Left lung (tissue), 10 donors: ENCODE results near the gene CFD. TPM values are rescaled to one million over a fixed set of nuclear protein-coding genes. Genes with fewer than 3 reads are reported as not detected.

Experiments
- ATAC-seq: fragments of 200-7000 bp; cut with Tn5 transposase; one replicate; pipeline ENCODE4 v1.9.1; 2020; ENCODE audit warnings: moderate library complexity
- DNase-seq, 4 donors: peaks; one replicate each; pipeline ENCODE4 v3.0.0-alpha.2; 2013 to 2020
- H3K27ac ChIP-seq, 2 donors: fragments of 200-600 bp; sonication (generic) in 1 of 2; one replicate each; pipeline versions ENCODE4 v1.5.0 to v1.8.0; 2020 to 2021
- H3K27me3 ChIP-seq, 2 donors: fragments of 200-600 bp; sonication (generic) in 1 of 2; one replicate each; pipeline versions ENCODE4 v1.5.0 to v1.8.0; 2020 to 2021
- H3K36me3 ChIP-seq, 2 donors: fragments of 200-600 bp; sonication (generic) in 1 of 2; one replicate each; pipeline versions ENCODE4 v1.5.0 to v1.8.0; 2020 to 2021
- H3K4me1 ChIP-seq, 2 donors: fragments of 200-600 bp; one replicate each; pipeline ENCODE4 v1.8.0; 2021
- H3K4me3 ChIP-seq, 2 donors: fragments of 200-600 bp; sonication (generic) in 1 of 2; one replicate each; pipeline versions ENCODE4 v1.5.0 to v1.8.0; 2020 to 2021; ENCODE audit warnings: mild to moderate bottlenecking in 1 of 2
- H3K9me3 ChIP-seq, 2 donors: fragments of 200-600 bp; sonication (generic) in 1 of 2; one replicate each; pipeline versions ENCODE4 v1.5.0 to v1.8.0; 2020 to 2021
- CTCF ChIP-seq, 2 donors: fragments of 200-600 bp; sonication (generic) in 1 of 2; IDR thresholded peaks; one replicate each; pipeline versions ENCODE4 v1.5.0 to v1.8.0; 2021; ENCODE audit warnings: antibody characterized with exemption in 2 of 2
- intact Hi-C, 2 donors: fragments of 100-400 bp; cut with DNase I; formaldehyde crosslinking; loops; one replicate each; pipeline versions ENCODE4 v1.11.2 to v1.14.2; 2022
- polyA plus RNA-seq, 6 donors: library from polyadenylated mRNA; unstranded; fragments of 120-200 nt; gene quantifications; one replicate each; pipeline ENCODE4 v1.2.1, GENCODE V29; 2013; ENCODE audit not compliant: insufficient read length in 6 of 6
- total RNA-seq, 2 donors: library from RNA; stranded (reverse); fragmentation: NEBNext Ultra II Directional; extraction: Animal tissue kit (Norgen Biotek cat#: 25700); gene quantifications; one replicate each; pipeline ENCODE4 v1.2.1, GENCODE V29; 2021
- donor health status: DM: no; HTN: yes; CAD: no.
- donor health status: DM: no; HTN: no; CAD: no.

CFD gene
- total and polyA plus RNA-seq, 8 donors = 4.9 to 85.3 (median 10.5) TPM

GRCh38 chr19:825897-826644 lies 33.4 kb upstream of the CFD start:
- TF ChIP-seq CTCF (IDR thresholded peaks at IDR 0.05) = no peak
- no peaks in the 10 kb centered on the region for H3K36me3 ChIP-seq
- H3K4me1 ChIP-seq = peaks cover 3 to 78% of the 10 kb centered on the region in 2 donors
- H3K4me3 ChIP-seq = no peak overlapping the region
- no peak for ATAC-seq
- intact Hi-C loops = no loop called here
- H3K9me3 ChIP-seq = no peaks in the 10 kb centered on the region
- H3K27ac ChIP-seq = no peak overlapping the region
- H3K27me3 ChIP-seq = peaks cover 18 to 57% of the 10 kb centered on the region in 2 donors
- no peak for DNase-seq

GRCh38 chr19:827314-827709 lies 32.2 kb upstream of the CFD start:
- intact Hi-C loops = no loop called here

GRCh38 chr19:827710-828321 lies 31.6 kb upstream of the CFD start, which contains the start of gene AZU1:
Gene AZU1 (plus strand): TSS chr19:827837. CDS start chr19:827847, 10 bp downstream.
- TF ChIP-seq CTCF (IDR thresholded peaks at IDR 0.05) = no peak
- H3K9me3 ChIP-seq = no peaks in the 10 kb centered on the region
- intact Hi-C loops = no loop called here
- peaks cover 5 to 54% of the 10 kb centered on the region in 2 donors for H3K27me3 ChIP-seq
- H3K4me3 ChIP-seq = no peak within 1 kb of the TSS
- DNase-seq (peak in 1 of 4 donors; percentile 86), ATAC-seq (peak; percentile 59)
- peaks cover 0 to 64% of the 10 kb centered on the region in 2 donors for H3K4me1 ChIP-seq
- no peaks in the 10 kb centered on the region for H3K36me3 ChIP-seq
- H3K27ac ChIP-seq = no peak within 1 kb of the TSS

More at GRCh38 chr19:827314-827709, 32.2 kb upstream of the CFD start:
- H3K9me3 ChIP-seq = no peaks in the 10 kb centered on the region
- DNase-seq (no peak), ATAC-seq (no peak)
- H3K4me3 ChIP-seq = no peak overlapping the region
- H3K27me3 ChIP-seq = peaks cover 10 to 57% of the 10 kb centered on the region in 2 donors
- peaks cover 0 to 69% of the 10 kb centered on the region in 2 donors for H3K4me1 ChIP-seq
- no peak overlapping the region for H3K27ac ChIP-seq
- H3K36me3 ChIP-seq = no peaks in the 10 kb centered on the region
- TF ChIP-seq CTCF (IDR thresholded peaks at IDR 0.05) = no peak

GRCh38 chr19:829129-829758 lies 30.2 kb upstream of the CFD start:
- no peak for ATAC-seq
- DNase-seq = no peak
- Histone ChIP-seq H3K27me3 (peaks cover 0 to 42% of the 10 kb centered on the region in 2 donors), H3K9me3 (no peaks in the 10 kb centered on the region), H3K36me3 (no peaks in the 10 kb centered on the region), H3K4me3 (no peak overlapping the region), H3K4me1 (peaks cover 0 to 50% of the 10 kb centered on the region in 2 donors), H3K27ac (no peak overlapping the region)
- no peak for TF ChIP-seq CTCF (IDR thresholded peaks at IDR 0.05)
- intact Hi-C loops = no loop called here
